Mucosa of rectum (tissue), 2 donors: Measurements from ENCODE around the gene NEDD4L.
A peak's percentile ranks its signal among the peaks of the same experiment; 100 is the strongest.

Source experiments
- H3K27ac ChIP-seq, 2 donors: one replicate each; pipeline ENCODE4 v1.7.0; 2013; ENCODE audit warnings: inconsistent platforms in 2 of 2, low read depth in 2 of 2, low read length in 2 of 2
- H3K27me3 ChIP-seq, 2 donors: one replicate each; pipeline ENCODE4 v1.7.0; 2013; ENCODE audit warnings: low read length in 2 of 2; ENCODE audit not compliant: control insufficient read depth in 2 of 2, insufficient read depth in 2 of 2
- H3K36me3 ChIP-seq, 2 donors: one replicate each; pipeline ENCODE4 v1.7.0; 2013; ENCODE audit warnings: low read length in 2 of 2; ENCODE audit not compliant: control insufficient read depth in 2 of 2, insufficient read depth in 2 of 2
- H3K4me1 ChIP-seq, 2 donors: one replicate each; pipeline ENCODE4 v1.7.0; 2013; ENCODE audit warnings: low read length in 2 of 2, mild to moderate bottlenecking in 1 of 2; ENCODE audit not compliant: control insufficient read depth in 2 of 2, insufficient read depth in 2 of 2
- H3K4me3 ChIP-seq, 2 donors: one replicate each; pipeline ENCODE4 v1.7.0; 2013; ENCODE audit warnings: low read length in 2 of 2
- H3K9ac ChIP-seq, 2 donors: one replicate each; pipeline ENCODE4 v1.7.0; 2013; ENCODE audit warnings: low read length in 2 of 2, low read depth in 1 of 2, mild to moderate bottlenecking in 1 of 2
- H3K9me3 ChIP-seq, 2 donors: one replicate each; pipeline ENCODE4 v1.7.0; 2013; ENCODE audit warnings: low read length in 2 of 2; ENCODE audit not compliant: control insufficient read depth in 2 of 2
- donor health status: healthy.
- donor health status: Normal muscosa, but diverticular disease.

NEDD4L gene

GRCh38 chr18:58064406-58064998 lies 20.5 kb downstream of the NEDD4L start:
- Histone ChIP-seq H3K36me3 (no peaks in the 10 kb centered on the region), H3K4me3 (no peak overlapping the region), H3K27me3 (no peaks in the 10 kb centered on the region), H3K9me3 (no peaks in the 10 kb centered on the region), H3K27ac (no peak overlapping the region), H3K9ac (no peak overlapping the region), H3K4me1 (no peaks in the 10 kb centered on the region)

GRCh38 chr18:58065956-58066355 lies 21.9 kb downstream of the NEDD4L start:
- Histone ChIP-seq H3K4me3 (no peak overlapping the region), H3K9ac (no peak overlapping the region), H3K27me3 (no peaks in the 10 kb centered on the region), H3K36me3 (no peaks in the 10 kb centered on the region), H3K27ac (no peak overlapping the region), H3K9me3 (no peaks in the 10 kb centered on the region), H3K4me1 (no peaks in the 10 kb centered on the region)

GRCh38 chr18:58067601-58068000 lies 23.6 kb downstream of the NEDD4L start:
- no peak overlapping the region for H3K27ac ChIP-seq
- H3K27me3 ChIP-seq: no peaks in the 10 kb centered on the region
- H3K36me3 ChIP-seq: no peaks in the 10 kb centered on the region
- no peaks in the 10 kb centered on the region for H3K9me3 ChIP-seq
- H3K4me1 ChIP-seq: no peaks in the 10 kb centered on the region
- H3K9ac ChIP-seq: no peak overlapping the region
- no peak overlapping the region for H3K4me3 ChIP-seq

- no peak overlapping the region for H3K9ac ChIP-seq
- no peaks in the 10 kb centered on the region for H3K27me3 ChIP-seq
- no peaks in the 10 kb centered on the region for H3K36me3 ChIP-seq
- H3K4me1 ChIP-seq: no peaks in the 10 kb centered on the region
- no peak overlapping the region for H3K27ac ChIP-seq
- H3K4me3 ChIP-seq: no peak overlapping the region
- no peaks in the 10 kb centered on the region for H3K9me3 ChIP-seq
These were observed 25.1 kb downstream of the NEDD4L start for GRCh38 chr18:58069099-58069498.

GRCh38 chr18:58069721-58070292 lies 25.8 kb downstream of the NEDD4L start:
- H3K4me3 ChIP-seq: no peak overlapping the region
- no peak overlapping the region for H3K27ac ChIP-seq
- no peaks in the 10 kb centered on the region for H3K36me3 ChIP-seq
- no peaks in the 10 kb centered on the region for H3K27me3 ChIP-seq
- H3K9me3 ChIP-seq: no peaks in the 10 kb centered on the region
- no peak overlapping the region for H3K9ac ChIP-seq
- H3K4me1 ChIP-seq: no peaks in the 10 kb centered on the region

GRCh38 chr18:58076052-58076451 lies 32.0 kb downstream of the NEDD4L start:
- H3K4me3 ChIP-seq: no peak overlapping the region
- H3K4me1 ChIP-seq: peaks cover 9 to 16% of the 10 kb centered on the region in 2 donors
- H3K36me3 ChIP-seq: no peaks in the 10 kb centered on the region
- no peak overlapping the region for H3K9ac ChIP-seq
- no peaks in the 10 kb centered on the region for H3K9me3 ChIP-seq
- H3K27me3 ChIP-seq: no peaks in the 10 kb centered on the region
- H3K27ac ChIP-seq: no peak overlapping the region

GRCh38 chr18:58077329-58077728 lies 33.3 kb downstream of the NEDD4L start:
- Histone ChIP-seq H3K36me3 (no peaks in the 10 kb centered on the region), H3K9me3 (no peaks in the 10 kb centered on the region), H3K27me3 (no peaks in the 10 kb centered on the region), H3K4me1 (peaks cover 9 to 18% of the 10 kb centered on the region in 2 donors), H3K27ac (no peak overlapping the region), H3K4me3 (no peak overlapping the region), H3K9ac (no peak overlapping the region)

- Histone ChIP-seq H3K4me1 (peaks cover 9 to 18% of the 10 kb centered on the region in 2 donors), H3K9me3 (no peaks in the 10 kb centered on the region), H3K27ac (peak overlapping the region; percentile 79 to 92), H3K36me3 (no peaks in the 10 kb centered on the region), H3K27me3 (no peaks in the 10 kb centered on the region), H3K4me3 (peak overlapping the region; percentile 24 to 44), H3K9ac (peak overlapping the region in 1 of 2 donors; percentile 67)
These were observed 35.0 kb downstream of the NEDD4L start for GRCh38 chr18:58078889-58079573.

- no peaks in the 10 kb centered on the region for H3K27me3 ChIP-seq
- no peaks in the 10 kb centered on the region for H3K9me3 ChIP-seq
- H3K4me3 ChIP-seq: no peak overlapping the region
- no peak overlapping the region for H3K27ac ChIP-seq
- no peaks in the 10 kb centered on the region for H3K36me3 ChIP-seq
- H3K9ac ChIP-seq: peak overlapping the region in 1 of 2 donors; percentile 19
- peaks cover 9 to 18% of the 10 kb centered on the region in 2 donors for H3K4me1 ChIP-seq
These were observed 36.4 kb downstream of the NEDD4L start for GRCh38 chr18:58080451-58080850.

- H3K4me1 ChIP-seq: peaks cover 4 to 21% of the 10 kb centered on the region in 2 donors
- H3K36me3 ChIP-seq: no peaks in the 10 kb centered on the region
- H3K27me3 ChIP-seq: no peaks in the 10 kb centered on the region
- H3K4me3 ChIP-seq: peak overlapping the region in 1 of 2 donors; percentile 9
- peak overlapping the region in 1 of 2 donors; percentile 25 for H3K9ac ChIP-seq
- peak overlapping the region; percentile 71 to 83 for H3K27ac ChIP-seq
- no peaks in the 10 kb centered on the region for H3K9me3 ChIP-seq
These were observed 44.1 kb downstream of the NEDD4L start for GRCh38 chr18:58087928-58088690.
